H4 (cell line): Measurements from ENCODE around the gene TTC34. TPM values are rescaled to one million over a fixed set of nuclear protein-coding genes. Genes with fewer than 3 reads are reported as not detected.
A peak's percentile ranks its signal among the peaks of the same experiment; 100 is the strongest.
"Not testable (repeated sequence)": the region's sequence is repeated elsewhere in the genome, so short reads cannot be mapped to it uniquely, and the experiment has no call there.

Source experiments
- DNase-seq: peaks from one replicate; pipeline ENCODE4 v3.0.0-alpha.2; 2015; ENCODE audit warnings: low spot score
- total RNA-seq: library from RNA; depleted of rRNA; stranded (reverse); fragments of >200 nt; shearing (Covaris generic); gene quantifications from 2 replicates; pipeline ENCODE4 v1.2.3, GENCODE V29; 2014

TTC34 gene
- total RNA-seq, 1 experiment from 2014 or later, result 0.10 TPM

GRCh38 chr1:2775333-2775732 is 26.2 kb downstream of the TTC34 start:
- DNase-seq, result not testable (repeated sequence)

- DNase-seq, result not testable (repeated sequence)
Measured at GRCh38 chr1:2768052-2768451, 33.4 kb downstream of the TTC34 start.

- DNase-seq, result peak; percentile 15
Measured at GRCh38 chr1:2759433-2759832, 42.1 kb downstream of the TTC34 start.

GRCh38 chr1:2757519-2757918 is 44.0 kb downstream of the TTC34 start:
- DNase-seq, result not testable (repeated sequence)

- not testable (repeated sequence) for DNase-seq
Measured at GRCh38 chr1:2755426-2755825, 46.1 kb downstream of the TTC34 start.

GRCh38 chr1:2754597-2754996 is 46.9 kb downstream of the TTC34 start:
- DNase-seq, result not testable (repeated sequence)

- not testable (repeated sequence) for DNase-seq
Measured at GRCh38 chr1:2752503-2752902, 49.0 kb downstream of the TTC34 start.

- DNase-seq, result not testable (repeated sequence)
Measured at GRCh38 chr1:2751866-2752265, 49.6 kb downstream of the TTC34 start.

- DNase-seq, result not testable (repeated sequence)
Measured at GRCh38 chr1:2750766-2751730, 50.4 kb downstream of the TTC34 start.

GRCh38 chr1:2750041-2750680 is 51.3 kb downstream of the TTC34 start:
- not testable (repeated sequence) for DNase-seq

GRCh38 chr1:2748626-2749025 is 52.9 kb downstream of the TTC34 start:
- not testable (repeated sequence) for DNase-seq

GRCh38 chr1:2694796-2695195 is 106.7 kb downstream of the TTC34 start:
- DNase-seq, result not testable (repeated sequence)

- not testable (repeated sequence) for DNase-seq
Measured at GRCh38 chr1:2690180-2690579, 111.3 kb downstream of the TTC34 start.

GRCh38 chr1:2688336-2688665 is 113.2 kb downstream of the TTC34 start:
- peak; percentile 1 for DNase-seq

- peak; percentile 8 for DNase-seq
Measured at GRCh38 chr1:2687638-2688335, 113.7 kb downstream of the TTC34 start.

GRCh38 chr1:2687174-2687591 is 114.3 kb downstream of the TTC34 start:
- peak; percentile 9 for DNase-seq

GRCh38 chr1:2686091-2686863 is 115.2 kb downstream of the TTC34 start:
- DNase-seq, result not testable (repeated sequence)

- not testable (repeated sequence) for DNase-seq
Measured at GRCh38 chr1:2685671-2686070, 115.8 kb downstream of the TTC34 start.

GRCh38 chr1:2684878-2685277 is 116.6 kb downstream of the TTC34 start:
- peak; percentile 5 for DNase-seq

GRCh38 chr1:2684000-2684399 is 117.5 kb downstream of the TTC34 start:
- peak; percentile 73 for DNase-seq

- DNase-seq, result peak; percentile 23
Measured at GRCh38 chr1:2683321-2683741, 118.2 kb downstream of the TTC34 start.
